Activated T-helper 9 cell treated with anti-CD3 and anti-CD28 coated beads, Interleukin-2, amount 50 U/mL, for 16 hours (primary cell): ENCODE data around the gene ALX3.
"Not testable (repeated sequence)": the region's sequence is repeated elsewhere in the genome, so short reads cannot be mapped to it uniquely, and the experiment has no call there.

Source experiments
- DNase-seq: peaks from one replicate; pipeline ENCODE4 v3.0.0-alpha.2; 2020; ENCODE audit warnings: low read depth

Gene ALX3

DNA sequence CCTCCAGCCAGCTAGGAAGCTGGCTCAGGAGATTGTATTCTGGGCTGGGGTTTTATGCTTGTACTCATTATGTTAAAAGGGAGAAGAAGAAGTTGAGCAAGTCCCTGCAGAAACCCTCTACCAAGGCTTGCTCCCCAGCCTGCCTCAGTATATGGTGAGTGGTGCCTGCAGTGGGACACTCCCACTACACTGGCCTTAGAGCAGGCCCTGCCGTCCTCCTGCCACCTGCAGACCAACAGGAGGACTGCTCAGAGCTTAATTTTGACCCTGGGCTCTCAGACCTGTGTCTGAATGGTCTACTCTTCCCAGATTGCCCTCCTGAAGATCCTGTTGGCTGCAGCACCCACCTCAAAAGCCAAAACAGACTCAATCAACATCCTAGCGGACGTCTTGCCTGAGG lies 23.0 kb downstream of the ALX3 start:
- DNase-seq, result no peak

- DNase-seq, result no peak
These were observed 27.5 kb downstream of the ALX3 start for GRCh38 chr1:110043016-110043415.

GRCh38 chr1:110040548-110040947 lies 29.9 kb downstream of the ALX3 start:
- DNase-seq, result no peak

GRCh38 chr1:110039641-110040040 lies 30.8 kb downstream of the ALX3 start:
- no peak for DNase-seq

DNA sequence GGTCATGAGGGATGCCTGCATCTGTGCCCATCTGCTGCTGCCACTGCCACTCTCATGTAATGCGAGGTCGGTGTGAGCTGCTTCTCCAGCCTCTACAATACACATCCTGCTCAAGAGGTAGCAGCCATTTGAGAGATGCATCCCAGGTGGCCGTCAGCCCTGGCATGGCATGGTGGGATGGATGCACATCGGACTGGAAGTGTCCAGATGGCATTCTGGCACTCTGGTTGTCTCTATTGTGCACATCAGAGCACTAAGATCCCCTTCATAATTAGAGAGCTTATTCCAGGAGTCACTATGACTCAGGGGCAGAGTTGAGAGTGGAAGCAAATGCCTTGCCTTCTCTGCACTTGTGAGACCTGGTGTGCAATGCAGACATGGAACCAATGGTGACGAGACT lies 32.2 kb downstream of the ALX3 start:
- DNase-seq, result no peak

GRCh38 chr1:110035236-110035752 lies 35.2 kb downstream of the ALX3 start:
- DNase-seq, result no peak

GRCh38 chr1:110034451-110035235 lies 35.8 kb downstream of the ALX3 start, which contains the start of gene STRIP1:
Gene STRIP1, plus strand, starts transcription at chr1:110034624. Its CDS starts 14 bp downstream, at chr1:110034638.
- DNase-seq, result peak; percentile 83

- no peak for DNase-seq
These were observed 36.4 kb downstream of the ALX3 start for GRCh38 chr1:110034040-110034450.

DNA sequence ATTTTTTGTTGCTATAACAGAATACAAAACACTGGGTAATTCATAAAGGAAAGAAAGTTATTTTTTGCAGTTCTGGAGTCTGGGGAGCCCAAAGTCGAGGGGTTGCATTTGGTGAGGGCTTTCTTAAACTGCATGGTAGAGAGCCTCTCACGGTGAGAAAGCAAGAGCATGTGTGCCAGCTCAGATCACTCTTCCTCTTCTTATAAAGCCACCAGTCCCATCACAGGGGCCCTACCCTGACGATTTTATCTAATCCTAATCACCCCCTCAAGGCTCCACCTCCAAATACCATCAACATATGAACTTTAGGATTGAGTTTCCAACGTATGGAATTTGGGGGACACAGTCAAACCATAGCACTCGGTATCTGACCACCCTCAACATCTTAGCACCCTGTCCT lies 37.1 kb downstream of the ALX3 start:
- DNase-seq, result no peak

GRCh38 chr1:110032327-110032726 lies 38.1 kb downstream of the ALX3 start:
- no peak for DNase-seq

DNA sequence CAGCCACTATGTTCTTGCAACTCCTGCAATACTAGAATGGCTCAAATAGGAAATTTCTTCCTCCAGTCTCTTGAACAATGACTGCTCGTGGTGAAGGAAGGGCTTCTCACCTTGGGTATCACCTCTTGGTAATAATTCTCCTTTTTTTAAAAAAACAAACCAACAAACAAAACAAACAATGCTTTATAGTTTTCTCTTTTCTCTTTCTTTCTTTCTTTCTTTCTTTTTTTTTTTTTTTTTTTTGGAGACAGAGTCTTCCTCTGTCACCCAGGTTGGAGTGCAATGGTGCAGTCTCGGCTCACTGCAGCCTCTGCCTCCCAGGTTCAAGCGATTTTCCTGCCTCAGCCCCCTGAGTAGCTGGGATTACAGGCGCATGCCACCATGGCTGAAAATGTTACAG lies 39.8 kb downstream of the ALX3 start:
- not testable (repeated sequence) for DNase-seq

GRCh38 chr1:110024613-110025012 lies 45.9 kb downstream of the ALX3 start:
- DNase-seq, result no peak

DNA sequence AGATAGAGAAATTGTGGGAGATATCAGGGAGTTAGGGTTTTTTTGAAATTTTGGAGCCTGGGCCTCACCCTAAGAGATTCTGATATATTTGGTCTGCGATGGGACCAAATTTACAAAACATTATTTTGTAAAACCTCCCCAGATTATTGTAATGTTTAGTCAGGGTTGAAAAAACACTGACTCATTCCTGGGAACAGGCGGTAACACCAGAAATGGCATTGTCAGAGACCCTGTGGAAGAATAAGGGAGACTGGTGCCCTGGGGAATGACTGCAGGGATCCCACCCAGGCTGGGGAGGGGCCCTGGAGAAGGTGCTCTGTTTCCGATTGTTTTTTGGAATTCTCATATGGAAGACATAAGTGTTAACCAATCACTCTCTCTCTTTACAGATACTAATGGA lies 49.2 kb downstream of the ALX3 start:
- DNase-seq, result no peak

GRCh38 chr1:110019770-110020169 lies 50.7 kb downstream of the ALX3 start:
- DNase-seq, result no peak

DNA sequence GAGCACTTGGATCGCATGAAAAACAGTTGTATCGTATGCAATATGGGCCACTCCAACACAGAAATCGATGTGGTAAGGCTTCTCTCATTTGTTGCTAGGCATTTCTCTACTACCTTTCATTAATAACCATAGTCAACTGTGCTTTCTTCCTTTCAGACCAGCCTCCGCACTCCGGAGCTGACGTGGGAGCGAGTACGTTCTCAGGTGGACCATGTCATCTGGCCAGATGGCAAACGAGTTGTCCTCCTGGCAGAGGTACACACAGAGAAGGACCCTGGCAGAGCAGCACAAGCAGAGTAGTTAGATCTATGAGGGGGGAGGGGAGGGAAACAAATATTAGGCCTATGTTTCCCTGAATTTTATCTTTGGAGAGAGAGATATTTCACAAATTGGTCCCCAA lies 52.1 kb downstream of the ALX3 start:
- DNase-seq, result no peak

DNA sequence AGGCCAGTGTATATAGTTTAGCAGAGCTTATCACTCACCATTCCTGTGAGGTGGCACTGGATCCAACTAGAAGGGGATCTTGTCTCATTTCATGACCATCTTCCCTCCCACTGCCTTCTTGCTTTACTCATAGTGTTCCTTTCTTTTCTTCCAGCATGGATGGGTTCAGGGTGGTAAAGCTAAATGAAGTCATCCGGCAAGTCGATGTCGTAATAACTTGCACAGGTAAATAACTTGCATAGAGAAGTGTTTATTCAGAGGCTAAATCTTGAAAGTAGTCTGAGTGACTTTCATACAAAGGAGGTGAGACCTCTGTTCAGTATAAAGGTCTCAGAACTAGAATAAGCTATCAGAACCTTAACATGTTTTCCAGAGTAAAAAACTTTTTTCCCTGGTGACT lies 52.7 kb downstream of the ALX3 start:
- DNase-seq, result no peak

- DNase-seq, result no peak
These were observed 58.2 kb downstream of the ALX3 start for GRCh38 chr1:110012100-110012780.

DNA sequence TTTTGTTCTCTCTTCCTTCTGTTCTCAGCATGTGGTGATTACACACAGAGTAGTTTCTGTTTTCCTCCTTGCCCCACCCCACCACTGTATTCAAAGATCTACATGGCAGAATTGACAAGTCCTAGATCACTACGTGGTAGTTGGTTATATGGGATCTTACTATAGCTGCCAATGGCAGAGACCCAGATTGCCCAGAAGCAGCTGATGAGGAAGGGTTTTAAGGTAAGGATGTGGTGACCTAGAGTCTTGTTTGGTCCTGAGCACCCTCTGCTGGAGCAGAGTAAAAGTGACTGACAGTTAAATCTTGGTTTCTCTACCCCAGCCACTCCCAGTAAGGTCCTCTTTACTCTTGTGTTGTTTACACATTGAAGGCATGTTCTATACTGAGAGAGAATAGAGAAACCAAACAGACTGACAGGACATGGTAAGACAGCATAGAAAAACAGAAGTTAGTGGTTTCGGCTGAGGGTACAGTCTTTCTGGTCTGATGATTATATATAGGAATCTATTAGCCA lies 58.9 kb downstream of the ALX3 start:
- no peak for DNase-seq
